ENCODE measurements around the gene REST. TPM values are rescaled to one million over a fixed set of nuclear protein-coding genes. Genes with fewer than 3 reads are reported as not detected.

Gene REST
- total RNA-seq, 1 experiment from 2014 or later = 56.6 TPM

DNA sequence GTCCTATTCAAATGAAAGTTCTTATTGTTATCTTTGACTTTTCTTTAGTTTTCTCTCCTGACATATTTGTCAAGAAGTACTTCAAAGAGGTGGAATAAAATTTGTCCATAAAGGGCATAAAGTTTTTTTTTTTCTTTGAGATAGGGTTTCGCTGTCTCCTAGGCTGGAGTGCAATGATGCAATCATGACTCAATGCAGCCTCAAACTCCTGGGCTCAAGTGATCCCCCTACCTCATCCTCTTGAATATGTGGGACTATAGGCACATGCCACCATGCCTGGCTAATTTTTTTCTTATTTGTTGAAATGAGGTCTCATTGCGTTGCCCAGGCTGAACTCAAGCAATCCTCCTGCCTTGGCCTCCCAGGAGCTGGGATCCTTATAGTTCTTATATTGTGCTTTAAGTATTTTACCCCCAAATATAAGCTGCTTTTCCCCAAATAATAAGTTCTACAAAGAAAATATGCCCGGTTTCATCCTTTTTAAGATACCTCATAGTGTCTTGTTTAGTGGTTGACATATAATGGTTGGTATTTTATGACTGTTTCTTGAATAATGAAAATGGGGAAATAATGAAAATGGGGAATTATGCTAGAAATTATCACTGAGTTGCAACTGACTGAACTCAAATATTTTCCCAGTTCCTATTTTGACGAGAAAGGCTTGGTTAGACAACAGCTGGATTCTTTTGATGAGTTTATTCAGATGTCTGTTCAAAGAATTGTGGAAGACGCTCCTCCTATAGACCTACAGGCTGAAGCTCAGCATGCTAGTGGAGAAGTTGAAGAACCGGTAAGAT is 82.6 kb downstream of the REST start:
- H3K27me3 Mint-ChIP-seq (ENCODE audit: insufficient read depth, unreplicated experiment) = no peaks in the 10 kb centered on the region
- DNase-seq = no peak
- intact Hi-C loops (cut with micrococcal nuclease; ENCODE audit: unreplicated experiment) = no loop called here
- TF ChIP-seq, protein P1, sequence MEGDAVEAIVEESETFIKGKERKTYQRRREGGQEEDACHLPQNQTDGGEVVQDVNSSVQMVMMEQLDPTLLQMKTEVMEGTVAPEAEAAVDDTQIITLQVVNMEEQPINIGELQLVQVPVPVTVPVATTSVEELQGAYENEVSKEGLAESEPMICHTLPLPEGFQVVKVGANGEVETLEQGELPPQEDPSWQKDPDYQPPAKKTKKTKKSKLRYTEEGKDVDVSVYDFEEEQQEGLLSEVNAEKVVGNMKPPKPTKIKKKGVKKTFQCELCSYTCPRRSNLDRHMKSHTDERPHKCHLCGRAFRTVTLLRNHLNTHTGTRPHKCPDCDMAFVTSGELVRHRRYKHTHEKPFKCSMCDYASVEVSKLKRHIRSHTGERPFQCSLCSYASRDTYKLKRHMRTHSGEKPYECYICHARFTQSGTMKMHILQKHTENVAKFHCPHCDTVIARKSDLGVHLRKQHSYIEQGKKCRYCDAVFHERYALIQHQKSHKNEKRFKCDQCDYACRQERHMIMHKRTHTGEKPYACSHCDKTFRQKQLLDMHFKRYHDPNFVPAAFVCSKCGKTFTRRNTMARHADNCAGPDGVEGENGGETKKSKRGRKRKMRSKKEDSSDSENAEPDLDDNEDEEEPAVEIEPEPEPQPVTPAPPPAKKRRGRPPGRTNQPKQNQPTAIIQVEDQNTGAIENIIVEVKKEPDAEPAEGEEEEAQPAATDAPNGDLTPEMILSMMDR (IDR thresholded peaks at IDR 0.05; ENCODE audit: insufficient read depth in 1 of 2, low read depth in 1 of 2, low read length in 1 of 2, severe bottlenecking in 1 of 2, unreplicated experiment in 1 of 2) = no peak
- peaks cover 2% of the 10 kb centered on the region; the same call in 1 of the 2 replicates for H3K36me3 ChIP-seq (ENCODE audit: control insufficient read depth, insufficient read depth, low read length)
- H3K4me3 Mint-ChIP-seq (ENCODE audit: unreplicated experiment) = no peak overlapping the region
- no peaks in the 10 kb centered on the region for H3K4me1 ChIP-seq
- H3K4me3 ChIP-seq (ENCODE audit: low read depth, low read length) = no peak overlapping the region
- CTCF ChIA-PET = interaction anchor here (0.8 kb wide), 1 partner anchor 10 kb away, joined by 4 read pairs; no protein-coding TSS in a partner anchor
- BruUV-seq (replicated peaks) = no TSS peak
- H3K27ac Mint-ChIP-seq (ENCODE audit: unreplicated experiment) = no peak overlapping the region
- H3K27me3 ChIP-seq (replicated peaks; ENCODE audit: control insufficient read depth, insufficient read depth, low read length) = no peaks in the 10 kb centered on the region
- no peaks in the 10 kb centered on the region for H3K4me1 Mint-ChIP-seq (ENCODE audit: low read depth, unreplicated experiment)
- H3K9me3 ChIP-seq = no peaks in the 10 kb centered on the region
- peaks cover 74% of the 10 kb centered on the region for H3K36me3 Mint-ChIP-seq (ENCODE audit: insufficient read depth, unreplicated experiment)
- POLR2A ChIA-PET = no interaction called here
- H3K9me3 Mint-ChIP-seq (ENCODE audit: unreplicated experiment) = no peaks in the 10 kb centered on the region

DNA sequence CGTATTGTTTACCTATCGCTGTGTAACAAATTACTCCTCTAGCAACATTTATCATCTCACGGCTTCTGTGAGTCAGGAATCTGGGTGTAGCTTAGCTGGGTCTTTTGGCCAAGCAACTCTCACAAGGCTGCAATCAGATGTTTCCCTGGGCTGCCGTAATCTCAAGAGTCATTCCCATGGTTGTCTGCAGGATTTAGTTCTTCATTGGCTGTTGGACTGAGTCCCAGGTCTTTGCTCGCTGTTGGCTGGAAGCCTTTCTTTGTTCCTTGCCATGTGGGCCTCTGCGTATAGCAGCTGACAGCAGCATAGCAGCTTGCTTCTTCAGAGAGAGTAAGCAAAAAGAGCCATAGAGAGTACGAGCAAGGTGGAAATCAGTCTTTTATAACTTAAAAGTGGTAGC is 87.8 kb downstream of the REST start:
- Mint-ChIP-seq H3K27ac (ENCODE audit: unreplicated experiment) (no peak overlapping the region), H3K9me3 (ENCODE audit: unreplicated experiment) (no peaks in the 10 kb centered on the region), H3K36me3 (ENCODE audit: insufficient read depth, unreplicated experiment) (peaks cover 84% of the 10 kb centered on the region), H3K4me1 (ENCODE audit: low read depth, unreplicated experiment) (no peaks in the 10 kb centered on the region), H3K4me3 (ENCODE audit: unreplicated experiment) (no peak overlapping the region), H3K27me3 (ENCODE audit: insufficient read depth, unreplicated experiment) (no peaks in the 10 kb centered on the region)
- CTCF ChIA-PET = no interaction called here
- POLR2A ChIA-PET = no interaction called here
- Histone ChIP-seq H3K4me3 (ENCODE audit: low read depth, low read length) (no peak overlapping the region), H3K27me3 (replicated peaks; ENCODE audit: control insufficient read depth, insufficient read depth, low read length) (no peaks in the 10 kb centered on the region), H3K36me3 (ENCODE audit: control insufficient read depth, insufficient read depth, low read length) (peaks cover 1% of the 10 kb centered on the region; the same call in 1 of the 2 replicates), H3K4me1 (no peaks in the 10 kb centered on the region), H3K9me3 (no peaks in the 10 kb centered on the region)
- BruUV-seq (replicated peaks) = no TSS peak
- intact Hi-C loops (cut with micrococcal nuclease; ENCODE audit: unreplicated experiment) = no loop called here
- TF ChIP-seq, protein P1 (IDR thresholded peaks at IDR 0.05; ENCODE audit: insufficient read depth in 1 of 2, low read depth in 1 of 2, low read length in 1 of 2, severe bottlenecking in 1 of 2, unreplicated experiment in 1 of 2) = no peak
- DNase-seq = no peak

DNA sequence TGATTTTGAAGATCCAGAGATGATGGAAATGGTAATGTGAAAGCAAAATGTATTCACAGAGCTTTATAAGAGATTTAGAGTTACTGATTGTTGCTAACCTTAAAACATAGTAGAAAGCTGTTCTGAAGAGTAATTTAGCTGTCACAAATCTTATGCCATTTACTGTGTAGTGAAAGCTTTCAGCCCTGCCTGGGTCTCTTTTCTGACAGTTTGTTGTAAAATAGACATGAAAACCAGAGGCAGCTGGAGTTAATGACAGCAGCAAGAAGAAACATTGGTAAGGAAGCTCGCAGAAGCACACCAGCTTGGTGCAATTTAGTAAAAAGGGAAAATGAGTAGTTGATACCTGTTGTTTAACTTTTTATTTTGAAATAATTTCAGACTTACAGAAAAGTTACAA is 92.1 kb downstream of the REST start:
- Histone ChIP-seq H3K36me3 (ENCODE audit: control insufficient read depth, insufficient read depth, low read length) (peaks cover 1% of the 10 kb centered on the region; the same call in 1 of the 2 replicates), H3K9me3 (no peaks in the 10 kb centered on the region), H3K4me3 (ENCODE audit: low read depth, low read length) (no peak overlapping the region), H3K4me1 (no peaks in the 10 kb centered on the region), H3K27me3 (replicated peaks; ENCODE audit: control insufficient read depth, insufficient read depth, low read length) (no peaks in the 10 kb centered on the region)
- CTCF ChIA-PET = no interaction called here
- TF ChIP-seq, protein P1 (IDR thresholded peaks at IDR 0.05; ENCODE audit: insufficient read depth in 1 of 2, low read depth in 1 of 2, low read length in 1 of 2, severe bottlenecking in 1 of 2, unreplicated experiment in 1 of 2) = no peak
- Mint-ChIP-seq H3K9me3 (ENCODE audit: unreplicated experiment) (no peaks in the 10 kb centered on the region), H3K4me1 (ENCODE audit: low read depth, unreplicated experiment) (no peaks in the 10 kb centered on the region), H3K4me3 (ENCODE audit: unreplicated experiment) (no peak overlapping the region), H3K27me3 (ENCODE audit: insufficient read depth, unreplicated experiment) (no peaks in the 10 kb centered on the region), H3K27ac (ENCODE audit: unreplicated experiment) (no peak overlapping the region), H3K36me3 (ENCODE audit: insufficient read depth, unreplicated experiment) (peaks cover 89% of the 10 kb centered on the region)
- no peak for DNase-seq
- BruUV-seq (replicated peaks) = no TSS peak
- POLR2A ChIA-PET = no interaction called here
- intact Hi-C loops (cut with micrococcal nuclease; ENCODE audit: unreplicated experiment) = no loop called here
